ENCODE results near the gene SNRNP48.

- TF ChIP-seq CTCF (IDR thresholded peaks at IDR 0.05) (no peak), POLR2AphosphoS5 (IDR thresholded peaks at IDR 0.05) (no peak), POLR2A (IDR thresholded peaks at IDR 0.05) (no peak)
Measured at GRCh38 chr6:7637533-7637932, 47.5 kb downstream of the SNRNP48 start.

All from breast epithelium (tissue), 3 donors.